K562 treated with DMSO at 1 percent for 12 hours (cell line): ENCODE measurements around the gene MAPRE2. TPM values are rescaled to one million over a fixed set of nuclear protein-coding genes. Genes with fewer than 3 reads are reported as not detected.

ENCODE experiments used
- total RNA-seq: library from RNA; unstranded; fragments of 300-600 nt; gene quantifications from 2 replicates; pipeline ENCODE4 v1.2.3, GENCODE V29; 2022; ENCODE audit not compliant: insufficient read depth

Gene MAPRE2
- 15.9 and 45.7 TPM in 2 replicates for total RNA-seq

GRCh38 chr18:35040988-35041814 lies at the start of gene MAPRE2:
Gene MAPRE2 (plus strand): TSS chr18:35041413. CDS start chr18:35041540, 127 bp downstream.

Other genes with a start within 250 kb of the MAPRE2 start
- gene ZNF397, start 199.6 kb downstream of the MAPRE2 start, total RNA-seq: 3.8 and 13.5 TPM in 2 replicates
- gene ZSCAN30, start 248.8 kb downstream of the MAPRE2 start, total RNA-seq: 2.6 and 13.3 TPM in 2 replicates